NB4 (cell line): ENCODE measurements around the gene DEFB118.

Experiments used
- DNase-seq: peaks from one replicate; pipeline ENCODE4 v3.0.0; 2010; ENCODE audit warnings: low read depth
- H3K4me3 ChIP-seq: one replicate; pipeline ENCODE4 v1.5.1; 2011; ENCODE audit warnings: mild to moderate bottlenecking, low read depth, low read length, moderate library complexity
- CTCF ChIP-seq: IDR thresholded peaks from one replicate; pipeline ENCODE4 v1.5.1; 2012; ENCODE audit warnings: low read depth, low read length
- MAX ChIP-seq: IDR thresholded peaks from 2 replicates; pipeline ENCODE4 v1.6.1; 2011; ENCODE audit warnings: low read depth, low read length
- MYC ChIP-seq: IDR thresholded peaks from 2 replicates; pipeline ENCODE4 v1.6.1; 2011; ENCODE audit warnings: low read depth, low read length
- POLR2A ChIP-seq: IDR thresholded peaks from 2 replicates; pipeline ENCODE4 v1.6.1; 2011; ENCODE audit warnings: mild to moderate bottlenecking; ENCODE audit not compliant: insufficient read length; ENCODE audit errors: extremely low read depth

Gene DEFB118

DNA sequence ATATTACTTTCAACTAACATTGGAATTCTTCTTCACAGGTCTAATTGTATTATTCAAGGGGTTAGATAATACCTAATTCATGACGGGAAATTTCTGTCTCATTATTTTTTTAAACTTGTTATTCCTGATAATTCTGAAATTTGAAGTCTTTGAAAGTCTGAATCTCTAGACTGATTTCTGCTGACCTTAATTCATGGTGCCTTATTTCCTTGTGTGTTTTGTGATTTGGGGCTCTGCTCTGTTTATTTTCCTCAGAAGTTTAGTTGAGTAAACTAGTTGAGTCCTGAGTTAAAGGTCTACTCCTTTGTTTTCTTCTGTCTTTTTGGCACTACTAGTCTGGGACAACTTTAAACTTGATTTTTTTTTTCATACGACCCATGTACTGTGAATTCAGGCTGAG lies 5.9 kb downstream of the DEFB118 start:
- DNase-seq = no peak
- TF ChIP-seq MYC = no peak
- no peak for TF ChIP-seq MAX
- TF ChIP-seq POLR2A = no peak
- TF ChIP-seq CTCF = no peak
- H3K4me3 ChIP-seq = no peak overlapping the region

DNA sequence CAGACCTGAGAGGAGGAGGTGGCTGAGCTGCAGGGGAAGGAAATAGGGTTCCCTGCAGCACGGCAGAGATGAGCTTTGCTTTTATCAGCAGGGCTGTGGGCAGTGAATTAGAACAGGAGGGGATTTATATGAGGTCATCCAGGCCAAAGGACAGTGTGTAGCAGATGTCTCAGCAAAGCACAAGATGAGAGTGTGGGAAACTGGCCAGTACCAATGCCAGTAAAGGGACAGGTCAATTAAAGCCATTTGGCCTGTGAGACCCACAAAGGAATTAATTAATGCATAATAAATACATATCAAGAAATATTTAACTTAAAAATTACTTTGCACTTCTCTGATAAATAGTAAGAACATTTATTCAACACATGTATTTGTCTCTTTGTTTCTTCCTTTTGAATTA lies 22.1 kb downstream of the DEFB118 start, which contains the start of gene DEFB119:
DEFB119 (minus strand) TSS at position 101 of the 400 bp plus-strand sequence. CDS start 107 bp downstream, outside the sequence.
- no peak for TF ChIP-seq MYC
- H3K4me3 ChIP-seq = no peak within 1 kb of the TSS
- DNase-seq = no peak

- DNase-seq = no peak
- no peak overlapping the region for H3K4me3 ChIP-seq
- TF ChIP-seq POLR2A (no peak), MYC (no peak), CTCF (no peak), MAX (no peak)
These were observed 24.4 kb downstream of the DEFB118 start for GRCh38 chr20:31392836-31393235.

DNA sequence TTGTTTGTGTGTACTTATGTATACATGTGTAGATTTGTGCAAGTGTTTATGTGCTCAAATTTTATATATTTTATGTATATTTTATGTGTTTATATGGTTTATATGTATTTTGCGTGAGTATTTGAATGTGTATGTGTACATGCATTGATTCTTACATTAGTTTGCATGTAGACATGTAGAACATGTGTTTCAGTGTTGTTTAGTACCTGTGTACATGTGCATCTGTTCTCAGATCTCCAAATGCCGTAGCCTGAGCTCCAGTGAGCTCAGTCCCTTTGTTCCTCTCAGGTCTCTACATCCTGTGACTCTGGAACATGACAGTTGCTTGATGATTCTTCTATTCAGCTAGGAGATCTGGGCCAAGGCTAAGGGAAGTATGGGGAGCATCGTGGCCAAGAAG lies 26.5 kb downstream of the DEFB118 start:
- DNase-seq = no peak
- no peak overlapping the region for H3K4me3 ChIP-seq
- TF ChIP-seq CTCF (no peak), POLR2A (no peak), MYC (no peak), MAX (no peak)

DNA sequence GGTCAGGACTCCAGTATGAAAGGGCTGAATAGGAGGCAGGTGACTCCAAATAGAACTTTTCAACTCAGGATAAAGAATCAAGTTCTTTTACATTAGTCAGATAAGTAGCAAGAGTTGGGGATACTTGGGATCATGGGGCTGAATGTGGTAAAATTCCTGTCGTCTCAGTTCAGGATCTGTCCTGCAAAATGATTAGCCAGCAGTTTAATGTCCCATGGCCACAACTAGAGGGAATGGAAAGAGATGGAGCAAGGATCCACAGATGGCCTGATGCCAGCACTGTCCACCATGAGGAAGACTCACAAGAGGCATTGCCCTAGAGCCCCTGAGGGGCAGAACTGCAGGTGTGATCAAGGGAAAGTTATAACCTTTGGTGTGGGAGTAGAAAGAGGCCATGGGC lies 35.5 kb downstream of the DEFB118 start:
- TF ChIP-seq CTCF = no peak
- TF ChIP-seq MYC = no peak
- TF ChIP-seq MAX = no peak
- TF ChIP-seq POLR2A = no peak
- no peak overlapping the region for H3K4me3 ChIP-seq
- no peak for DNase-seq

DNA sequence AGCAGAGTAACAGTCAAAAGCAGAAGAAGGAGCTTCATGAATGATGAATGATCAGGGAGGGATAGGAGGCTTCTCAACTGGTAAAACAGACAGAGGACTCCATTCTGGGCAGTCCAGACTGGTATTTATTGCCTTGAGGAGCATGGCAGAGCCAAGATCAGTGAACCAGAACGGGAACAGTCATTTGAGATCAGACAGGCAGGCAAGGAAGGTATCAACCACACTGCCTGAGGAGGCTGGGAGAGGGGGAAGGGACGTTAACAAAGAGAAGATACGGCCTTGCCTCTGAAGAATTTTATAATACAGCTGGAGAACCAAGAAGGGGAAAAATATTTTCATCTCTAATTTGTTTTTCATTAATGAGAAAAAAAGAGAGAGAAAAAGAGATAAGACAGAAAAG lies 37.7 kb downstream of the DEFB118 start, which contains the start of gene DEFB121:
DEFB121 (minus strand) TSS at position 101 of the 400 bp plus-strand sequence; CDS start at position 38, 63 bp downstream.
- no peak for TF ChIP-seq MAX
- no peak for TF ChIP-seq MYC
- no peak for TF ChIP-seq POLR2A
- H3K4me3 ChIP-seq = no peak within 1 kb of the TSS
- no peak for DNase-seq

- H3K4me3 ChIP-seq = no peak overlapping the region
- no peak for DNase-seq
- TF ChIP-seq CTCF (no peak), MYC (no peak), MAX (no peak), POLR2A (no peak)
These were observed 41.6 kb downstream of the DEFB118 start for GRCh38 chr20:31410011-31410410.
